Measurements from ENCODE around the gene IRF4. TPM values are rescaled to one million over a fixed set of nuclear protein-coding genes. Genes with fewer than 3 reads are reported as not detected.
"Not testable (repeated sequence)": the region's sequence is repeated elsewhere in the genome, so short reads cannot be mapped to it uniquely, and the experiment has no call there.

IRF4 gene
- total RNA-seq, 4 donors from 2014 or later: 3.5 to 5.8 (median 4.1) TPM

DNA sequence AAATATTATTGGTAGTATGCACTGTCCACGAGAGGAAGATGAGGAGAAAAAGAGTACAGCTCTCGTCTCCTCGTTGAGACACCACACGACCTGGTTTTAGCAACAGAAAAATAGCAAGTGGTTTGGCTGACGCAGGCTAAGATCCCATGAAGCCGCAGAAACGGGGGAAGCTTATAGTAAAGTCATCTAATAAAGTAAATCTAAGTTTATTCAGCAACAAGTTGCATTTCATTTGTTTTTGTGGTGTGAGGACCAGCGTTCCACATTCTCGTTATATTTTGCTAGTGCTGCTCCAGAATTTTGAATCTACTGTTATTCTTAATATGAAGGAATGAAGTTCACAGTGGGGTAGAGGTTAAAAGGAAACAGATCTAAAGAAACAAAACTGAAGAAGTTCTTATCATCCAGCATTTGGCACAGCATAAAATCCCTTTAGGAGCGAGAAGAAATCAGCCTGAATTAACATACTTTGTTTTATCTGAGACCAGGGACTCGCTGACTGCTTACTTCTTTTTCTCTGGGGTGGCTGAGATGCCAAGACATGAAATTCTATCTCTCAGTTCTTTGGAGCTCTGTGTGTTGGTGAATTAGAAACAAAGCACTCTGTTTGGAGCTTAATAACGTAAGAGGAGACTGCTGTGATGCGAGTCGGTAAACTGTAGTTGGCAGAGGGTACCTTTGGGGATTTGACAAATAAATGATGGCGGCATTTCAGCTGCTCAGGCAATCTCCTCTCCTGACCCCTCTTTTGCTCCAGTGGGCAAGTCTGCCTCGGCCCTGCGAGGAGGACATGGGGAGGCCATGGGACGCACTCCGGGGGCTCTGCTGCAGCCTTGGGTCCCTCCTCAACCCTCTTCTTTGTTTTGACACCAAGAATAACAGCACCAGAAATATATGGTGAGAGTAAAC lies 24.9 kb upstream of the IRF4 start:
- TF ChIP-seq CTCF (IDR thresholded peaks at IDR 0.05): no peak
- no peak for DNase-seq (ENCODE audit: low spot score)
- no peak for ATAC-seq (ENCODE audit: low FRiP score)

GRCh38 chr6:367298-367794 lies 24.2 kb upstream of the IRF4 start:
- DNase-seq (ENCODE audit: low spot score) (no peak), ATAC-seq (ENCODE audit: low FRiP score) (no peak)
- no peak for TF ChIP-seq CTCF (IDR thresholded peaks at IDR 0.05)

- no peak for TF ChIP-seq CTCF (IDR thresholded peaks at IDR 0.05)
- DNase-seq (ENCODE audit: low spot score) (no peak), ATAC-seq (ENCODE audit: low FRiP score) (no peak)
Measured at GRCh38 chr6:367891-368630, 23.5 kb upstream of the IRF4 start.

DNA sequence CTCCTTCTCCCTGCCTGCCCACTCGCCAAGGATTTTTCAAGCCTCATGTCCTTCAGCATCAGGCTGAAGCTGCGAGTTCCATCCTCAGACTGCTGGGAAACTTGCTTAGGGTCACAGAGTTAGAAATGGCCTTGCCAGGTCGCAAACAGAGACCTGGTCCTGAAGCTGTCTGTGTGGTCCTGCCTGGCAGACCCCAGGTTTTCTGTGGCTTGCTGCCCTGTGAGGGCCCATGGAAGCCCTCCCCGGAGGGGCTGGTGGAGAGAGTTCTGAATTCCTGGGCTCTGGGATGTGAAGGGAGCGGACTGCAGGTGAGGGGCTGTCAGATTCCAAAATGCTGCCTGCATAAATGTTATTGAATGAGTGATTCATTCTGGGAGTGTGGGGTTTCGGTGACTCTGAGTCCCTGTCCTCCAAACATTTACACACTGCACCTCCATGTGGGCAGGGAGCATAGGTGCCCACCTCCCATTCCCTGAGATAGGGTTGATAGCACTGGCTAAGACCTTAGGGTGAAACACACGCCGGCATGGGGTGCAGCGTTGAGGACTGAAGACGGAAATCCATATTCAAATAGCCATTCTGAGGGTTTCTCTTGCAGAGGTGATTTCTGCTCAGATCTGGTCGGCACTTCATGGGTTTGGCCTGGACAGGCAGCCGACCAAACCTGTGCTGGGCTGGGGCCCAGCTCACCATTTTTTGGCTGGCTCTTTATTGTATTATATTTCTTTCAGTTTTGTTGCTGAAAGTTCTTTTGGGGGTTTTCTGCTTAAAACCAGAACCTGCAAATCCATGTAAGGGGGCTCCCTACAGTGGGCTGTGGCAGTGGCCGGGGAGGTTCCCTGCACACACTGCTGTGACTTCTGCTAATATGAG lies 21.8 kb upstream of the IRF4 start:
- ATAC-seq (ENCODE audit: low FRiP score) (no peak), DNase-seq (ENCODE audit: low spot score) (no peak)
- no peak for TF ChIP-seq CTCF (IDR thresholded peaks at IDR 0.05)

DNA sequence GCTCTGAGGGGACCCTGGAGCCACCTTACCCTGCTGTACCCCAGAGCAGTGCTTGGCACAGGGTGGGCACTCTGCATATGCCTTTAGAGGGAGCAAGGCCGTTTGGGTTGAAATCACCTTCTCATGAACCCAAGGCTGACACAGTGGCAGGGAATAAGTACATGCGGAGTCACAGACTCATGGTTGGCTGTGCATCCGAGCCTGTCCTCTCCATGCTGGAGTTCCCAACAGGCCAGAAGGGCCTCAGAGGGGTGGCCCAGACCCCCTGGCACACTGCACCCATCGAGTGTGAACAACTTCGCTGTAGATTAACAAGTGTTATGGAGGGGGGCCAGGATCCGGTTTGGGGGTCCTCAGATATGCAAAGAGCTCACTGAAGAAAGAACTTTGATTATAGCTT lies 21.0 kb upstream of the IRF4 start:
- ATAC-seq (ENCODE audit: low FRiP score) (no peak), DNase-seq (ENCODE audit: low spot score) (no peak)
- TF ChIP-seq CTCF (IDR thresholded peaks at IDR 0.05): no peak

GRCh38 chr6:371851-372250 lies 19.7 kb upstream of the IRF4 start:
- not testable (repeated sequence) for DNase-seq (ENCODE audit: low spot score); ATAC-seq (ENCODE audit: low FRiP score)

All from omental fat pad (tissue), 4 donors.